Activated B cell treated with CpG ODN at 0.5 μM for 24 hours (primary cell): ENCODE results near the gene CHIC2. TPM values are rescaled to one million over a fixed set of nuclear protein-coding genes. Genes with fewer than 3 reads are reported as not detected.
A peak's percentile ranks its signal among the peaks of the same experiment; 100 is the strongest.

ENCODE experiments used
- ATAC-seq: fragments of 200-7000 bp; cut with Tn5 transposase; one replicate; pipeline ENCODE4 v1.10.0; 2021; ENCODE audit warnings: low read depth, mild to moderate bottlenecking, moderate library complexity
- CTCF ChIA-PET: fragments of 350-600 bp; sonication (Branson Sonifier 250); formaldehyde crosslinking; loops from one replicate; lab custom pipeline; 2021; ENCODE audit warnings: antibody characterized with exemption; lab: Charles Lee
- POLR2A ChIA-PET: fragments of 350-600 bp; sonication (Branson Sonifier 250); formaldehyde crosslinking; loops from one replicate; lab custom pipeline; 2021; ENCODE audit warnings: antibody characterized with exemption; lab: Charles Lee
- DNase-seq: peaks from one replicate; pipeline ENCODE4 v3.0.0; 2022
- H3K27ac Mint-ChIP-seq: one replicate; pipeline ENCODE4 v1.8.0; 2020; ENCODE audit warnings: mixed read lengths
- H3K27me3 Mint-ChIP-seq: one replicate; pipeline ENCODE4 v1.8.0; 2021; ENCODE audit warnings: mixed read lengths
- H3K36me3 Mint-ChIP-seq: one replicate; pipeline ENCODE4 v1.8.0; 2021; ENCODE audit warnings: low read depth, mixed read lengths
- H3K4me1 Mint-ChIP-seq: one replicate; pipeline ENCODE4 v1.8.0; 2021; ENCODE audit warnings: mixed read lengths
- H3K4me3 Mint-ChIP-seq: one replicate; pipeline ENCODE4 v1.8.0; 2020; ENCODE audit warnings: mild to moderate bottlenecking, mixed read lengths
- H3K9me3 Mint-ChIP-seq: one replicate; pipeline ENCODE4 v1.8.0; 2020; ENCODE audit warnings: mixed read lengths
- intact Hi-C: fragments of 100-400 bp; cut with micrococcal nuclease; formaldehyde crosslinking; loops from one replicate; pipeline ENCODE4 v1.15.1; 2024
- total RNA-seq: library from RNA; stranded (reverse); gene quantifications from 2 replicates; pipeline ENCODE4 v1.2.3, GENCODE V29; 2022
- TF ChIP-seq, protein P1 (sequence below): fragments of 200-600 bp; IDR thresholded peaks from one replicate; pipeline ENCODE4 v1.8.0; 2022; ENCODE audit warnings: antibody characterized with exemption, mild to moderate bottlenecking

The CHIC2 gene
- total RNA-seq, 1 donor from 2014 or later: 21.6 TPM

DNA sequence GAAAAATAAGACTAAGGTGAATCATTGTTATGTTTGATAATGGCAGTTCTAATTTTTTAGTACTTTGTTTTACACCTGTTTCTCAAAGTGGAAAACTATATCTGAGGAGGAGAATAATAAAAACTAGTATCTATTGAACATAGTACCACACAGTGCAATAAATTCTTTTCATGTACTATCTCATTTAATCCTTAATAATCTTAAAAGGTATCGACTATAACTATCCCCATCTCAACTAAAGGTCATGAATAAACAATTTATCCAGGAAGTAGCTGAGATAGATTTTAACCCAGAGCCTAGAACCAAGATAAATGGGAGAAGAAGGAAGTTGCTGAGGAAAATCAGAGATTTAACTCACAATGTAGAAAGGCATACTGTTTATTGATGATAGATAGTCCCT lies 2.5 kb downstream of the CHIC2 start:
- ATAC-seq (no peak), DNase-seq (no peak)
- H3K4me1 Mint-ChIP-seq: peaks cover 66% of the 10 kb centered on the region
- ChIA-PET CTCF (no interaction called here), POLR2A (no interaction called here)
- H3K27ac Mint-ChIP-seq: no peak overlapping the region
- peak overlapping the region; percentile 41 for H3K4me3 Mint-ChIP-seq
- intact Hi-C loops: loop anchor here (5.0 to 10.0 kb wide), 4 partner anchors 317 to 1885 kb away; partner anchors contain the start of genes CEP135, EXOC1 and RASL11B
- H3K27me3 Mint-ChIP-seq: no peaks in the 10 kb centered on the region
- H3K36me3 Mint-ChIP-seq: peaks cover 17% of the 10 kb centered on the region
- H3K9me3 Mint-ChIP-seq: no peaks in the 10 kb centered on the region
- TF ChIP-seq, protein P1, sequence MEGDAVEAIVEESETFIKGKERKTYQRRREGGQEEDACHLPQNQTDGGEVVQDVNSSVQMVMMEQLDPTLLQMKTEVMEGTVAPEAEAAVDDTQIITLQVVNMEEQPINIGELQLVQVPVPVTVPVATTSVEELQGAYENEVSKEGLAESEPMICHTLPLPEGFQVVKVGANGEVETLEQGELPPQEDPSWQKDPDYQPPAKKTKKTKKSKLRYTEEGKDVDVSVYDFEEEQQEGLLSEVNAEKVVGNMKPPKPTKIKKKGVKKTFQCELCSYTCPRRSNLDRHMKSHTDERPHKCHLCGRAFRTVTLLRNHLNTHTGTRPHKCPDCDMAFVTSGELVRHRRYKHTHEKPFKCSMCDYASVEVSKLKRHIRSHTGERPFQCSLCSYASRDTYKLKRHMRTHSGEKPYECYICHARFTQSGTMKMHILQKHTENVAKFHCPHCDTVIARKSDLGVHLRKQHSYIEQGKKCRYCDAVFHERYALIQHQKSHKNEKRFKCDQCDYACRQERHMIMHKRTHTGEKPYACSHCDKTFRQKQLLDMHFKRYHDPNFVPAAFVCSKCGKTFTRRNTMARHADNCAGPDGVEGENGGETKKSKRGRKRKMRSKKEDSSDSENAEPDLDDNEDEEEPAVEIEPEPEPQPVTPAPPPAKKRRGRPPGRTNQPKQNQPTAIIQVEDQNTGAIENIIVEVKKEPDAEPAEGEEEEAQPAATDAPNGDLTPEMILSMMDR: no peak

DNA sequence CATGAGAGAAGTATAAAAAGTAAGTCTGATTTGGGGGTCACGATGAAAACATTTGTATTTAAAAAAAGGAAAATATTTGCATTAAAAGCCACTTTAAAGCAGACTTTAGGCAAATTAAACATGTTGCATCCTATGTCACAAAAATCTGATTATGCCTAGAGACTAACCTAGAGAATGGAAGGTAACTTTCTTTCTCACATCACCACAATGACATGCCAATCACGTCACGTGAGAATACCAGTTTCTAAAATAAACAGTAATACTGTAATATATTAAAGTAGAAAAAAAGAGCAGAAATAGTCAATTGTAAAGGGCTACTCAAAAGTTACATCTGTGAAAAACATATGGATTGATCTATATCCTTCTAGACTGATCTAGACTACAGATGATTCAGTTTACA lies 3.3 kb downstream of the CHIC2 start:
- intact Hi-C loops: loop anchor here (5.0 to 10.0 kb wide), 4 partner anchors 316 to 1886 kb away; partner anchors contain the start of genes CEP135, EXOC1 and RASL11B
- DNase-seq: no peak
- H3K27me3 Mint-ChIP-seq: no peaks in the 10 kb centered on the region
- no peaks in the 10 kb centered on the region for H3K9me3 Mint-ChIP-seq
- TF ChIP-seq, protein P1: no peak
- ATAC-seq: no peak
- POLR2A ChIA-PET: no interaction called here
- no peak overlapping the region for H3K27ac Mint-ChIP-seq
- CTCF ChIA-PET: no interaction called here
- peaks cover 17% of the 10 kb centered on the region for H3K36me3 Mint-ChIP-seq
- H3K4me1 Mint-ChIP-seq: peaks cover 73% of the 10 kb centered on the region
- no peak overlapping the region for H3K4me3 Mint-ChIP-seq

DNA sequence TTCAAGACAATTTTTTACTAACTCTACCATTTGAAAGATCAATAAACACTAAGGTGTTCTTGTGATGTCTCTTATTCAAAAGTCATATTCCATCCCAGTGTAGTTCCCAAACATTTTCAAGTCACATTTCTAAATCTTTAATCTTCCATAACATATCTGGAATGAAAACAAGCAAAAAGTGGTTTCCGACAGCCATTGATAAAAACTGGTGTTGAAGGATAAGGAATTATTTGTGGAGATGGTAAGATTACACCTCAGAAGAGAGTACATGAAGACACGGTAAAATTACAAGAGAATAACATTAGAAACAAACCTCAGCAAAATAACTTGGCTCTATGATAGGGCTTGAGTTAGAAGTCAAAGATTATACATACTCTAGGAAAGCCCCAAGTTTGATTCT lies 4.3 kb downstream of the CHIC2 start:
- Mint-ChIP-seq H3K36me3 (peaks cover 21% of the 10 kb centered on the region), H3K27me3 (no peaks in the 10 kb centered on the region), H3K4me1 (peaks cover 73% of the 10 kb centered on the region), H3K4me3 (no peak overlapping the region), H3K9me3 (no peaks in the 10 kb centered on the region), H3K27ac (no peak overlapping the region)
- intact Hi-C loops: loop anchor here (5.0 to 10.0 kb wide), 4 partner anchors 315 to 1887 kb away; partner anchors contain the start of genes CEP135, EXOC1 and RASL11B
- ChIA-PET CTCF (no interaction called here), POLR2A (no interaction called here)
- no peak for DNase-seq
- TF ChIP-seq, protein P1: no peak
- no peak for ATAC-seq

DNA sequence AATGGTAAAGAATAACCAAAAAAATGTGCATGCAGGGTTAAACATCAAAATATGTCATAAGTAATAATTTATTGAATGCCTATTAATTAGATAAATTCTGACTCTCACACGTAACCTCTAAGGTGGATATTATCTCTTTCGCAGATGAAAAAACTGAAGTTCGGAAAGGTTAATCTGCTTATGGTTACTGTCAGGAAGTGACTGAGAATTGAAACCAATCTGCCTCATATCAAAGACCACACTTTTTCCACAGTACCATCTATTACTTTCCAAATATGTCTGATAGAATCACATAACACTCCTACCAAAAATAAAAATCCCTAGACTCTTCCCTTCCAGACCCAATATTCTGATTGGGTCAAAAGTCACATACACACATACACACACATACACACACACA lies 6.2 kb downstream of the CHIC2 start:
- ChIA-PET POLR2A (no interaction called here), CTCF (interaction anchor here (0.6 to 1.1 kb wide), 2 partner anchors 176 to 862 kb away, joined by 3 read pairs; no protein-coding TSS in a partner anchor)
- H3K4me1 Mint-ChIP-seq: peaks cover 71% of the 10 kb centered on the region
- H3K36me3 Mint-ChIP-seq: peaks cover 15% of the 10 kb centered on the region
- no peak overlapping the region for H3K27ac Mint-ChIP-seq
- H3K4me3 Mint-ChIP-seq: peak overlapping the region; percentile 35
- intact Hi-C loops: no loop called here
- ATAC-seq: peak; percentile 61
- no peaks in the 10 kb centered on the region for H3K9me3 Mint-ChIP-seq
- DNase-seq: no peak
- no peaks in the 10 kb centered on the region for H3K27me3 Mint-ChIP-seq
- TF ChIP-seq, protein P1: no peak

DNA sequence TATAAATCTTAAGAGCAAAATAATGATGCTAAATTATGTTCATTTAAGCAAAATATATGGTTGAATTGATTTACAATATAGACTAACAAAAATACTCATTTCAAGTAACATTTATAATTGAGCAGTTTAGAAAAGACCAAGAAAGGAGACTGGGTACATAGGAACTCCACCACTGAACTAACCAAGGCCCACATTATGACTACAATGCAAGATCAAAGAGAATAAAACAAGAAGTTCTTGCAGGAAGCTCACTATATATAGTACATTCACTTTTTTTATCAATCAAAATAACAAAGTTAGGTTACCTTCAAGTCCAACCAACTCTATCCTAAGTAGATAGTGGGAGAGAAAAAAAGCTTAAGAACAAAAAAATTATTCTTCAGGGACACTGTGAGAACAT lies 8.0 kb downstream of the CHIC2 start:
- Mint-ChIP-seq H3K4me1 (peaks cover 59% of the 10 kb centered on the region), H3K9me3 (no peaks in the 10 kb centered on the region), H3K27me3 (no peaks in the 10 kb centered on the region), H3K27ac (no peak overlapping the region), H3K4me3 (no peak overlapping the region), H3K36me3 (peaks cover 17% of the 10 kb centered on the region)
- DNase-seq: no peak
- intact Hi-C loops: loop anchor here (2.0 kb wide), 1 partner anchor 46 kb away; no protein-coding TSS in a partner anchor
- ChIA-PET CTCF (interaction anchor here (1.4 kb wide), 1 partner anchor 350 kb away, joined by 3 read pairs; no protein-coding TSS in a partner anchor), POLR2A (interaction anchor here (0.5 kb wide), 1 partner anchor 1534 kb away, joined by 5 read pairs; no protein-coding TSS in a partner anchor)
- ATAC-seq: no peak
- TF ChIP-seq, protein P1: no peak
